HepG2 (cell line): ENCODE measurements around the gene MDP1. TPM values are rescaled to one million over a fixed set of nuclear protein-coding genes. Genes with fewer than 3 reads are reported as not detected.

Experiments
- ATAC-seq: fragments of 200-7000 bp; cut with Tn5 transposase; 3 replicates; pipeline ENCODE4 v1.9.1; 2020; ENCODE audit warnings: mild to moderate bottlenecking, moderate library complexity
- BruUV-seq: library from RNA; stranded (reverse); fragments of 400-500 nt; replicated peaks from 2 replicates; lab custom pipeline; 2021; lab: Mats Ljungman, UMichigan
- CTCF ChIA-PET: fragments of 300-600 bp; formaldehyde crosslinking; extraction: SDS; loops from one replicate; lab custom pipeline; 2021; ENCODE audit warnings: low total read pairs, inconsistent platforms, low intra/inter-chr PET ratio; lab: Yijun Ruan, JAX
- POLR2A ChIA-PET: fragments of 350-600 bp; sonication (Branson Sonifier 250); formaldehyde crosslinking; loops from one replicate; lab custom pipeline; 2020; ENCODE audit warnings: antibody characterized with exemption, inconsistent platforms; lab: Yijun Ruan, JAX
- DNase-seq: peaks from one replicate; pipeline ENCODE4 v3.0.0-alpha.2; 2015; ENCODE audit warnings: low spot score
- FAIRE-seq: peaks from 3 replicates; lab custom pipeline; 2011; peaks lifted over from hg19 to GRCh38; lab: Jason Lieb, UNC
- H2AFZ ChIP-seq: one replicate; pipeline ENCODE4 v1.6.1; 2011; ENCODE audit warnings: low read length, inconsistent platforms
- H3K27ac ChIP-seq: fragments of 300-600 bp; 3 replicates; pipeline ENCODE4 v1.8.0; 2011; ENCODE audit warnings: mixed run types, mild to moderate bottlenecking, mixed read lengths, low read length, inconsistent platforms; ENCODE audit not compliant: insufficient read depth; ENCODE audit errors: extremely low read length
- H3K27me3 ChIP-seq, 2 experiments: fragments of 200-600 bp in 1 of 2; 2 replicates in 1 of 2; 3 replicates in 1 of 2; pipeline versions ENCODE4 v1.6.0 to v1.8.0; 2011; ENCODE audit warnings: low read length in 2 of 2, mild to moderate bottlenecking in 2 of 2, moderate library complexity in 2 of 2, inconsistent platforms in 1 of 2; ENCODE audit not compliant: insufficient read depth in 2 of 2, control insufficient read depth in 1 of 2
- H3K36me3 ChIP-seq, 2 experiments: fragments of 200-600 bp in 1 of 2; replicated peaks in 1 of 2; 2 replicates in 1 of 2; 3 replicates in 1 of 2; pipeline versions ENCODE4 v1.5.1 to v1.8.0; 2011; ENCODE audit warnings: low read length in 2 of 2, inconsistent platforms in 1 of 2; ENCODE audit not compliant: insufficient read depth in 2 of 2, control insufficient read depth in 1 of 2
- H3K4me1 ChIP-seq: 2 replicates; pipeline ENCODE4 v1.5.1; 2012; ENCODE audit warnings: low read length, inconsistent platforms; ENCODE audit not compliant: insufficient read depth
- H3K4me2 ChIP-seq: 2 replicates; pipeline ENCODE4 v1.6.0; 2011; ENCODE audit warnings: low read depth, low read length, inconsistent platforms
- H3K4me3 ChIP-seq, 3 experiments: fragments of 200-600 bp in 1 of 3; sonication (generic), shearing (Covaris generic) in 1 of 3; replicated peaks in 1 of 3; 2 replicates each; pipeline ENCODE4 v1.5.1; 2011 to 2016; ENCODE audit warnings: low read length in 3 of 3, inconsistent platforms in 2 of 3, low read depth in 2 of 3, mild to moderate bottlenecking in 2 of 3, control low read depth in 1 of 3, mixed read lengths in 1 of 3; ENCODE audit not compliant: insufficient read depth in 1 of 3
- H3K79me2 ChIP-seq: one replicate; pipeline ENCODE4 v1.6.1; 2011; ENCODE audit warnings: low read length, inconsistent platforms; ENCODE audit not compliant: insufficient read depth
- H3K9ac ChIP-seq: 2 replicates; pipeline ENCODE4 v1.6.0; 2011; ENCODE audit warnings: mild to moderate bottlenecking, low read depth, low read length, inconsistent platforms; ENCODE audit not compliant: insufficient read depth
- H3K9me3 ChIP-seq: 2 replicates; pipeline ENCODE4 v1.5.1; 2012; ENCODE audit warnings: mild to moderate bottlenecking, low read length
- H4K20me1 ChIP-seq: 2 replicates; pipeline ENCODE4 v1.6.0; 2011; ENCODE audit warnings: inconsistent platforms, mild to moderate bottlenecking, low read length, moderate library complexity; ENCODE audit not compliant: insufficient read depth
- ELF1 ChIP-seq: sonication (generic); formaldehyde crosslinking; IDR thresholded peaks from 2 replicates; pipeline ENCODE4 v1.4.0; 2020; ENCODE audit warnings: missing genetic modification reagents
- MIXL1 ChIP-seq: IDR thresholded peaks from 2 replicates; pipeline ENCODE4 v1.6.1; 2016
- NFAT5 ChIP-seq: sonication (generic); formaldehyde crosslinking; IDR thresholded peaks from 2 replicates; pipeline ENCODE4 v1.4.0; 2020; ENCODE audit warnings: missing genetic modification reagents
- POLR2AphosphoS5 ChIP-seq: IDR thresholded peaks from 2 replicates; pipeline ENCODE4 v1.6.1; 2012; ENCODE audit warnings: low read depth, low read length
- PRDM10 ChIP-seq: sonication (generic); formaldehyde crosslinking; IDR thresholded peaks from 2 replicates; pipeline ENCODE4 v1.4.0; 2020; ENCODE audit warnings: low read depth, missing genetic modification reagents
- RBFOX2 ChIP-seq: fragments of 200-400 bp; formaldehyde crosslinking; IDR thresholded peaks from 2 replicates; pipeline ENCODE4 v1.6.1; 2017; ENCODE audit warnings: low read depth, mild to moderate bottlenecking, low read length
- RBM22 ChIP-seq: fragments of 200-400 bp; formaldehyde crosslinking; optimal IDR thresholded peaks from 2 replicates; pipeline ENCODE3; 2017; ENCODE audit warnings: mild to moderate bottlenecking, low read length, moderate library complexity
- SP4 ChIP-seq: sonication (generic); formaldehyde crosslinking; IDR thresholded peaks from 2 replicates; pipeline ENCODE4 v1.8.1; 2023; ENCODE audit warnings: mild to moderate bottlenecking, missing genetic modification reagents
- ZBTB42 ChIP-seq: sonication (generic); formaldehyde crosslinking; IDR thresholded peaks from 2 replicates; pipeline ENCODE4 v1.5.0; 2020; ENCODE audit warnings: mild to moderate bottlenecking, missing genetic modification reagents
- WGBS: methylation state at CpG from one replicate; pipeline ENCODE4 v1.1.6; 2017; ENCODE audit warnings: low lambda C conversion rate; 5-methylcytosine and 5-hydroxymethylcytosine counted together
- in situ Hi-C: cut with HindIII; loops from 2 replicates; pipeline ENCODE4 v1.10.0; 2017; ENCODE audit warnings: low pct_unique_long_range_greater_than_20kb; ENCODE audit not compliant: extremely low pct_ligation_motif_present
- intact Hi-C: fragments of 100-400 bp; cut with micrococcal nuclease; formaldehyde crosslinking; loops from one replicate; pipeline ENCODE4 v1.10.0; 2022; ENCODE audit not compliant: unreplicated experiment
- polyA plus RNA-seq, 8 experiments: library from polyadenylated mRNA; depleted of rRNA in 3 of 8; stranded (reverse) in 7 of 8; unstranded in 1 of 8; fragments of >200 nt; fragmentation: Illumina TruSeq in 4 of 8; extraction: Trizol in 4 of 8; gene quantifications; 2 replicates each; pipeline versions ENCODE4 v1.2.1 to v1.2.3, GENCODE V29; 2011 to 2016; ENCODE audit warnings: low read depth in 4 of 8, missing spikeins in 1 of 8, mixed read lengths in 1 of 8; ENCODE audit not compliant: insufficient read depth in 1 of 8
- total RNA-seq, 5 experiments: library from RNA; depleted of rRNA; stranded (reverse); fragments of >200 nt; fragmentation: Illumina TruSeq; extraction: Trizol; gene quantifications; 2 replicates each; pipeline ENCODE4 v1.2.3, GENCODE V29; 2016; ENCODE audit warnings: low read depth in 1 of 5
- TF ChIP-seq, protein P1 (sequence below): sonication (generic); formaldehyde crosslinking; IDR thresholded peaks from 2 replicates; pipeline ENCODE4 v1.4.0; 2020; ENCODE audit warnings: mild to moderate bottlenecking, missing genetic modification reagents

The MDP1 gene
- total and polyA plus RNA-seq, 2 of the 13 experiments (the other 11 are each of a cell fraction or from before 2014, with no cell fraction given): 44.1 to 48.7 TPM

DNA sequence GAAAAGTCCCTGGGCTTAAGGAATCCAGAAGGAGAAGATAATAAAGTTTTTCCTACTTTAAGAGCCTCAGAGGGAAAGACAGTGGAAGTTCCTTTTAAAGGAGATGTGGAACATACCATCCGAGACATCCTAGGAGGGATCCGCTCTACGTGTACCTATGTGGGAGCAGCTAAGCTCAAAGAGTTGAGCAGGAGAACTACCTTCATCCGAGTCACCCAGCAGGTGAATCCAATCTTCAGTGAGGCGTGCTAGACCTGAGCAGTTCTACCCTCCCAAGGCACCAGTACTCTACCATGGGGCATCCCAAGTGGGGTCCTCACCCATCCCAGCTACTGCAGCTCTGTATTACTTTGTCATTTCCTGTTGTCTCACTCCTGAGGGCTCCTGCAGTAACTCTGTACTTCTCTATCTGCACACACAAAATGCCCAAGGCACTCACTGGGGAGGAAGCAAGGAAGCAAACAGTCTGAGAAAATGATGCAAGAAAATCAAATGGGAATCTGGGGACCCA lies 22.7 kb upstream of the MDP1 start:
- H3K79me2 ChIP-seq: peaks cover 29% of the 10 kb centered on the region
- H4K20me1 ChIP-seq: 0 out of 2 replicates have a peak, but pooled peaks cover 3% of the 10 kb centered on the region
- in situ Hi-C loops (no loop called here), intact Hi-C loops (loop anchor here (10.0 kb wide), 1 partner anchor 1186 kb away; no protein-coding TSS in a partner anchor)
- H3K36me3 ChIP-seq: peaks cover 44 to 70% of the 10 kb centered on the region in 2 experiments
- no peak for DNase-seq
- ChIA-PET CTCF (no interaction called here), POLR2A (interaction anchor here (0.5 to 18.0 kb wide), 11 partner anchors 9 to 124 kb away, joined by 3 to 850 read pairs (median 6); partner anchors contain the start of genes CHMP4A, CIDEB, DCAF11 and DHRS1)
- peaks cover 52% of the 10 kb centered on the region for H3K4me1 ChIP-seq
- no peak for FAIRE-seq
- WGBS: 99% methylated on average over 5 of the region's 5 CpGs
- no peak overlapping the region for H3K27ac ChIP-seq
- BruUV-seq: no TSS peak
- no peak for ATAC-seq
- no peaks in the 10 kb centered on the region for H3K9me3 ChIP-seq
- no peak overlapping the region for H3K4me2 ChIP-seq
- no peak overlapping the region for H3K4me3 ChIP-seq
- TF ChIP-seq POLR2AphosphoS5 (0 out of 2 replicates have a peak, but pooled peaks have one; percentile 13), NFAT5 (no peak), MIXL1 (CRISPR knock-in tag) (no peak), RBM22 (peak; percentile 32), PRDM10 (peak; percentile 60; the same call in 1 of the 2 replicates), RBFOX2 (peak; percentile 58), SP4 (CRISPR knock-in tag) (no peak), ELF1 (CRISPR knock-in tag) (no peak), ZBTB42 (CRISPR knock-in tag) (no peak)
- TF ChIP-seq, protein P1, sequence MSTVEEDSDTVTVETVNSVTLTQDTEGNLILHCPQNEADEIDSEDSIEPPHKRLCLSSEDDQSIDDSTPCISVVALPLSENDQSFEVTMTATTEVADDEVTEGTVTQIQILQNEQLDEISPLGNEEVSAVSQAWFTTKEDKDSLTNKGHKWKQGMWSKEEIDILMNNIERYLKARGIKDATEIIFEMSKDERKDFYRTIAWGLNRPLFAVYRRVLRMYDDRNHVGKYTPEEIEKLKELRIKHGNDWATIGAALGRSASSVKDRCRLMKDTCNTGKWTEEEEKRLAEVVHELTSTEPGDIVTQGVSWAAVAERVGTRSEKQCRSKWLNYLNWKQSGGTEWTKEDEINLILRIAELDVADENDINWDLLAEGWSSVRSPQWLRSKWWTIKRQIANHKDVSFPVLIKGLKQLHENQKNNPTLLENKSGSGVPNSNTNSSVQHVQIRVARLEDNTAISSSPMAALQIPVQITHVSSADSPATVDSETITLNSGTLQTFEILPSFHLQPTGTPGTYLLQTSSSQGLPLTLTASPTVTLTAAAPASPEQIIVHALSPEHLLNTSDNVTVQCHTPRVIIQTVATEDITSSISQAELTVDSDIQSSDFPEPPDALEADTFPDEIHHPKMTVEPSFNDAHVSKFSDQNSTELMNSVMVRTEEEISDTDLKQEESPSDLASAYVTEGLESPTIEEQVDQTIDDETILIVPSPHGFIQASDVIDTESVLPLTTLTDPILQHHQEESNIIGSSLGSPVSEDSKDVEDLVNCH (CRISPR knock-in tag): no peak
- no peak overlapping the region for H3K9ac ChIP-seq
- H3K27me3 ChIP-seq: no peaks in the 10 kb centered on the region; a peak in 1 of 5 replicates
- no peak overlapping the region for H2AFZ ChIP-seq
